Posterior vena cava (tissue), 2 donors: ENCODE results near the gene PPARA. TPM values are rescaled to one million over a fixed set of nuclear protein-coding genes. Genes with fewer than 3 reads are reported as not detected.

ENCODE experiments used
- DNase-seq: peaks from one replicate; pipeline ENCODE4 v3.0.0-alpha.2; 2020; ENCODE audit warnings: low spot score
- intact Hi-C, 2 donors: fragments of 100-400 bp; cut with DNase I; formaldehyde crosslinking; loops; one replicate each; pipeline versions ENCODE4 v1.14.1 to v1.14.2; 2022 to 2023
- total RNA-seq, 2 donors: library from RNA; stranded (reverse); fragmentation: NEBNext Ultra II Directional; extraction: Animal tissue kit (Norgen Biotek cat#: 25700); gene quantifications; one replicate each; pipeline ENCODE4 v1.2.1, GENCODE V29; 2021
- donor health status: DM: yes; HTN: yes; CAD: no.
- donor health status: DM: yes; HTN: yes; CAD: no.

The PPARA gene
- total RNA-seq, 2 donors from 2014 or later = 22.8 to 27.7 TPM

DNA sequence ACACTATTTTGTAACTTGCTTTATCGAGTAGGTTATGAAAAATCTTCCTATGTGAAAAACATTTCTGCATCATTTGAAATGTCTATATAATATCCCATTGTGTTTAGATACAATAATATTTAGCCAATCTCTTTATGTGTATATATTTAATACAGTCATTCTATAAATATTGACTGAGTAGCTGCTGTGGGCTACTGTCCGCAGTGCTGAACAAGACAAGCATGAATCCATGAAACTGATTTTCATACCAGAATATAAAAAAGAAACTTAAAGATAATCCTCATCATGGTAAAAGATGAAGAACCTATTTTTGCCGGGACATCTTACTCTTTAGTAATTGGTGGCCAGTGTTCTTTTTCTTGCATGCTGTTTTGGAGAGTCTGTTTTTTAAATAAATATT lies 3.6 kb downstream of the PPARA start:
- DNase-seq = no peak
- intact Hi-C loops = no loop called here

DNA sequence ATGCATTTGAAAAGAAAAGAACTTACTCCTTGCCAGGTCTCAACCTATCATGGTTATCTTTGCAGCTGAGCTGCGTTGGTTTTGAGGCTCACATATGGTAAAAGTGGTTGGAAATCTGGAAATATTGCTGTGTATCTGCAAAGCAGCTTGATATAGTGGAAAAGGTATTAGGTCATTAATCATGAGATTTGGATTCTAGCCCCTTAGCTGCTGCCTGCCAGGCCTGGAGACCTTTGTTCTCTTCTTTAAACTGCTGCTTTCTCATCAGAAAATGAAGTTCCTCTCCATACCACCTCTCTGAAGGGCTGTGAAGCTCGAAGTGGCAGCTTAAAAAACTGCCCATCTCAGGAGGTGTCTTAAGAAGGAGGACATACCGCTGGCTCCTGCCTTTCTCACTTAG lies 5.7 kb downstream of the PPARA start:
- intact Hi-C loops = no loop called here
- DNase-seq = no peak

GRCh38 chr22:46158283-46158682 lies 8.0 kb downstream of the PPARA start:
- DNase-seq = no peak
- intact Hi-C loops = no loop called here

- intact Hi-C loops = no loop called here
- no peak for DNase-seq
These were observed 8.9 kb downstream of the PPARA start for GRCh38 chr22:46159212-46159611.

DNA sequence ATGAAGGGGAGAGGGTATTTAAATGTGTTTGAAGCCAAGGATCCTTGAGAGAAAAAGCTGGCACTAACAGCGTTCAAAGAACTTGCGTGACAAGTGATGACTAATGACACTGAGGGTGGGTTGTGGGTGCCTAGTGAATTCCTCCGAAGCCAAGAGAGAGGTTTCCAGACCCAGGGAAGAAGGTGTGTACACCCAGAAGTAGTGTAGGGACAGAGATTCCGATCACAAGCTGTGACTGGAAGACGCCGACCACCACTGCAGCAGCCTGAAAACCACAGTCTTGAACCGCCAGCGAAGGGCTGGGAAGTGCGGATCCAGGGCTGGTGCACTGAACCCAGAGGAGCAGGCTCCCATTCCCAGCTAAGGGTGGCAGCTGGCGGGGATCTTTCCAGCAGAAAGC lies 9.5 kb downstream of the PPARA start:
- intact Hi-C loops = loop anchor here in 1 of 2 donors (10.0 kb wide), 2 partner anchors 1445 to 1825 kb away; no protein-coding TSS in a partner anchor
- DNase-seq = no peak

DNA sequence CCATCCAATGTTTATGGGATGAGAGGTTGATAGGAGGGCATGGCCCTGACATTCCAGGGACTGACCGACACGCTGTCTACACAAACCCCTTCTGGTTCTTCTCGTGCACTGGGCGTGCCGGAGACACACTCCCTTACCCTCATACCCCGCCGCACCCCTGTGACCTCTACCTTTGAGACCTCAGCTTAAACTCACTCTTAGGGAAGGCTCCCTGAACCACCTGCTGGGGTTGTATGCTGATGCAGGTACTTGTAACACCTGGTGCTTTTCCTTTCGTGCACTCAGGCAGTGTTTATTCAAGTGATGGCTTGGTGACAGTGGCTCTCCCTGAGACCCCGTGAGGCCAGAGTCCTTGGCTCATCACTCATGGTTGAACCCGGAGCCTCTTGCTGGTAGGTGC lies 12.0 kb downstream of the PPARA start:
- intact Hi-C loops = loop anchor here in 1 of 2 donors (10.0 kb wide), 2 partner anchors 1443 to 1827 kb away; no protein-coding TSS in a partner anchor
- DNase-seq = no peak

DNA sequence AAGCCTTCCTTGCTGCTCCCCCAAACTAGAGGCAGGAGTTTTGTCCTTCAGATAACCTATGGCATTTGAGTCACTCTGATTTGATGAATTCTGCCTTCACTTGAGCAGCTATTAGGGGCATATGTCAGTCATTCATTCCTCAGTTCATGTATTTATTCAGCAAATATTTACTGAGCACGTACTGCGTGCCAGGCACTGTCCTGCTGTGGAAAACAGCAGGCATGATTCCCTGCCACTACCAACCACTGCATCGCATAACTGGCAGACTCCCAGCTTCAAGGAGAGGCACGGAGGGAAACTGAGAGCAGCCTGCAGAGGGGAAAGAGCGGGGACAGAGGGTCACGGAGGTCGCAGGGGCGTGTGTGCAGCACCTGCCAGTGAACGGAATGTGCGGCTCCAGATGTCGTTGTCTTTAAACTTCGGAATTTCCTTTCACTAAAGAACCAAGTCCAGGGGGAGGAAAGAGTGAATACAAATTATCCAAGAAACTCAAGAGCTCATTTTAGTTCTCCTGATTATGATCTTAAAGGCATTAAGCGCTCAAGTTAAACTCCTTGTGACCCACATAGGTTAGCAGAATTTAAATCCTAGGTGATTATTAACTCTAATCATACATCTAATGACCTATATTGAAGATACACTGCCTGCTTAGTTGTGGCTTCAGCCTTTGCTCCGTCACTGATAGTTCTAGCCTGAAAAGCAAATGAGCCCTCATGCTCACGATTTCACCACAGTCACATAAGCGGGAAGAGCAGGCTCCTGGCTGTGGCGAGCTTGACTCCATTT lies 12.6 kb downstream of the PPARA start:
- intact Hi-C loops = loop anchor here in 1 of 2 donors (10.0 kb wide), 2 partner anchors 1442 to 1828 kb away; no protein-coding TSS in a partner anchor
- DNase-seq = no peak

DNA sequence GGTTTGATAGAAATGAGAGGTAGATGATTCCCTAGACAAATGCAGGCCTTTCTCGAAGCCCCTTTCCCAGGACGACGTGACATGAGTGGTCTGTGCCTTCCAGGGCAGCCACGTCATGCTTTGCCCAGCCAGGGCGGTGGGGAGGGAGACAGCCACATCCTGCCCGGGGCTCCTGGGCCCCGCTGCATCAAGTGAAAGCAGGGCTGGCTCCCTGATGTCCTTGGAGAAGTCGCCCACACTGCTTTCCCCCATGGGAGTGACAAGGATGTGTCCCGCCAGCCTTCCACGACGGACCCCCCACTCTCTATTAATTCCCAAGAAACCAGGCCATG lies 13.2 kb downstream of the PPARA start:
- intact Hi-C loops = loop anchor here in 1 of 2 donors (10.0 kb wide), 2 partner anchors 1441 to 1829 kb away; no protein-coding TSS in a partner anchor
- no peak for DNase-seq

DNA sequence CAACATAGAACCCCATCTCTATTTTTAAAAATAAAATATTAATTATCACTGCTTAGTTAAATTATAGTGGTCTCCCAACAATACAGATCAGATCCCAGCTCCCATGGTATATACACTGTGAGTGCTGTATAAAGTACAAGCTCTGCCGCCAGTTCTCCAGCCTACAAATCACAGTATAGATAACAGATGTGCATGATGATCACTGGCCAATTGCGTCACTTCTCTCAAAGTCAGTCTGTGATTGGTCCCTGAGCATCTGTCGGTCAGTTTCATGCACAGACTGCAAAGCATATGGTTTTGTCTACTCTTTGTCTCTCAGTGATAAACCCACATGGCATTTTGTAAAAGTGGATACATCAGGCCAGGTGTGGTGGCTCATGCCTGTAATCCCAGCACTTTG lies 15.7 kb downstream of the PPARA start:
- DNase-seq = no peak
- intact Hi-C loops = loop anchor here in 1 of 2 donors (10.0 kb wide), 2 partner anchors 1439 to 1831 kb away; no protein-coding TSS in a partner anchor

GRCh38 chr22:46169628-46170027 lies 19.3 kb downstream of the PPARA start:
- DNase-seq = no peak
- intact Hi-C loops = loop anchor here in 1 of 2 donors (10.0 kb wide), 2 partner anchors 1435 to 1835 kb away; no protein-coding TSS in a partner anchor

DNA sequence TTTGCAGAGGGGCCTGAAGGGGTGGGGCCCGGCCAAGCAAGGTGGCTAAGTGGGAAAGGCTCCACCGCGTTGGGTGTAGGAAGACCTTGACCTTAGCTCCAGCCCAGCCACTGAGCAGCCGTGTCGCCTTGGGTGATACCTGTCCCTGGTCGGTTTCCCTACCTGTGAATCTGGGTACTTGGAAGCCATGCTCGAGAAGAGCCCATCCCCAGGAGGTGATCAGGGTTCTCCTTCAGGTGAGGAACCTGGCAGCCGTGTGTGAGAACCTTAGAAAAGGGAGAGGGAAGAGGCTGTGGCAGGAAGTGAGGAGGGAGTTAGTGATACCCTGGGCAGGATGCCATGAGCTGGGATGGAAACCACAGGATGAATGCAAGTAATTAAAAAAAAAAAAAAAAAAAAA lies 21.6 kb downstream of the PPARA start:
- intact Hi-C loops = no loop called here
- DNase-seq = no peak

DNA sequence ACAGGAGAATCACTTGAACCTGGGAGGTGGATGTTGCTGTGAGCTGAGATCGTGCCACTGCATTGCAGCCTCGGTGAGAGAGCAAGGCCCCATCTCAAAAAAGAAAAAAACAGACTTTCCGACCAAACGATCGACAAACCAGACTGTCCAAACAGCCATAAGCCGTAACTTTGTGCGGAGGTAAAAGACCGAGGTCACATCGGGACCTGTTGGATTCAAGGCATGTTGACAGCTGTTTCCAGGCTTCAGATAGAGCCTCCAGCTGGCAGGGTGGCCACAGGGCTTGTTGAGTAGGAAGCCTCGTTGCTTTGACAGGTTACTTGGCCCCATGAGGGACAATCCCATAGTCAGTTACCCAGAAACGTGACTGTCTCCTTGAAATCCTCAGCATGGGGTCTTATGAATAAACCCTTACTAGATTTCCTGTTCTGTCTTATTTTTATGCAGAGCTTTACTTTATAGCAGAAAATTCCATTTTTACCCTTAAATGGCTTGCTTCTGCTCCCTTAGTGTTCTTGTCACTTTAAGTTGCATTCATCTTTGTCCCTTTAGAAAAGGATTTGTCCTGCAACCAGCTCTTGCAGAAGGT lies 22.3 kb downstream of the PPARA start:
- DNase-seq = no peak
- intact Hi-C loops = no loop called here

- no peak for DNase-seq
- intact Hi-C loops = no loop called here
These were observed 22.8 kb downstream of the PPARA start for GRCh38 chr22:46173152-46173551.

- no peak for DNase-seq
- intact Hi-C loops = no loop called here
These were observed 25.3 kb downstream of the PPARA start for GRCh38 chr22:46175631-46176030.

GRCh38 chr22:46176508-46177003 lies 26.2 kb downstream of the PPARA start:
- intact Hi-C loops = no loop called here
- no peak for DNase-seq

GRCh38 chr22:46178755-46179505 lies 28.6 kb downstream of the PPARA start:
- DNase-seq = no peak

GRCh38 chr22:46179748-46180147 lies 29.4 kb downstream of the PPARA start:
- intact Hi-C loops = no loop called here
- DNase-seq = no peak

More at GRCh38 chr22:46178755-46179505, 28.6 kb downstream of the PPARA start:
- intact Hi-C loops = no loop called here

DNA sequence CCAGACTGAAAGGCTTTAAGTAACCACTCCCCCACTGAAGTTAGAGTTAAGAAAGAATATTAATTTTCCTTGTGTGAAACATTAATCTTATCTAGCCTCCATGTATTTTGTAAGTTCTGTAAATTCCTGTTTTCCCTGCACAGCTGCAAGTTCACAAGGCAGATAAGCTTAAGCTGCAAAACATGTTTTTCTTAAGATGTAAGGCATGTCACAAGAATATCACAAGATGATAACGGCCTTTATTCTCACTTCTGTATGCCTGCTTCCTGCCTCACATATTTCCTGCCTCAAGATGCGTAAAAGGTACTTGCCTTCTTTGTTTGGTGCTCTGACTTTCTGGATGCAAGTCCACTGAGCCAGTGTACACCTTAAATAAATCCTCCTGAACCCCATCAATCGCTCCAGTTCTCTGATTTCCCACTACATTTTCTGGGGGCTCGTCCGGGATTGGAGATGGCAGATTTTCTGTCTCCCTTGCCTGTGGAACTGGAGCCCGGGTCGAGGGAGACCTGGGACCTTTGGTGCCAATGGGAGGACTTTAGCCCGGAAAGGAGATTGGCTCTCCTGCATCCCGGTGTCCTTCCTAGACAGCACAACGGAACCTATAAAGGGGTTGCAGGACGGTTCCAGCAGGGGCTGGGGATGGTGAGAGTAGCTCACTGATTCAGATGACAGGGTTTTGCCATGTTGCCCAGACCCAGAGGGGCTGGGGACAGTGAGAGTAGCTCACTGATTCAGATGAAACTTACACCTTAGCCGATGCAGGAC lies 30.2 kb downstream of the PPARA start:
- DNase-seq = no peak
- intact Hi-C loops = no loop called here

- DNase-seq = no peak
- intact Hi-C loops = no loop called here
These were observed 33.4 kb downstream of the PPARA start for GRCh38 chr22:46183733-46184132.
